Nucleus accumbens (tissue), 56 donors: ENCODE data around the gene KCNB1.
"Not testable (repeated sequence)": the region's sequence is repeated elsewhere in the genome, so short reads cannot be mapped to it uniquely, and the experiment has no call there.

Source experiments
- DNase-seq, 56 donors: peaks; one replicate each; lab custom pipeline; 2025; lab: John Stamatoyannopoulos, UW

Gene KCNB1

DNA sequence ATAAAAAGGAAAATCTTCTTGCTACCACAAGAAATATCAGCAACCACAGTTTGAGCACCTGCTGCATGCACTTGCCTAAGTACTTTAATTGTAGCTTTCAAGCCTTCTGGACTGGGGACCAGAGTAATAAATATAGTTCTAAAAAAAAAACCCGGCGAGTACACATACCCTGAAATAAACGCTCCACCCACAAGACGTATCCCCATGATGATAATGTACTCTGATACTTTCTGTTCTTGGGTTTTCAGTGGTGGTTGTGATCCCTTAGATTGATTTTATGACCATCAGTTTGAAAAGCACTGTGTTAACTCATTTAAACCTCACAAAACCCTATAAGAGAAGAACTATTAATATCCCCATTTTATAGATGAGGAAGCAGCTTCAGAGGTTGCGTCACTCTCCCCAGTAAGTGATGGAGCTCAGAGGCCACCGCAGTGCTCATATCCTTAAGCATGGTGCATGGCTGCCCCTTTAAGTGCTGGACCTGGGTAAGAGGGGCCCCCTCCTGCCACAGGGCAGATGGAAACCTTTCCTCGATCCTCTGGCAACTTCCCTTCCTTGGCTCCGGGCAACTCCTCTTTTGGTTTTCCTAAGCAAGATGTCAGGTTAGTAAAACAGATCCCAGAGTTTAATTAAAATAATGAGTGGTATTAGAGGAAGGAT, 67.3 kb downstream of the KCNB1 start:
- no peak for DNase-seq

- no peak for DNase-seq
Measured at GRCh38 chr20:49413677-49414076, 68.8 kb downstream of the KCNB1 start.

DNA sequence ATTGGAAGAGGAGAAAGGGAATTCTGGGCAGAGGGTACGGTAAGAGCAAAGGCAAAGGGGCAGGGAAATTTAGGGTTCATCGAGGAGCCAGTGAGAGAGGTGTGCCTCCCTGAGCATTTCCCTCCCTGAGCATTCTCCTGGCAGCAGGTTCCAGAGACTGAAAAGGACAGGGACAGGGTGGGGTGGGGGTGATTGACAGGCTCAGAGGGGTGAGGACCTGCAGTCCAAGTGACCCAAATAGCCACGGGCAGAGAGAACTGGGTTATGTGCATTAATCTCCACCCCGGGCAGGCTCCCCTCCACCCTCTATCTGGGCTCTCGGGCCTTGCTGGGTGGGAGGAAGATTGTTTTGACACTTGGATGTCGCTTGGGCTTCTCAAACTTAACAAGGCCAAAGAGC, 69.5 kb downstream of the KCNB1 start:
- DNase-seq: no peak

DNA sequence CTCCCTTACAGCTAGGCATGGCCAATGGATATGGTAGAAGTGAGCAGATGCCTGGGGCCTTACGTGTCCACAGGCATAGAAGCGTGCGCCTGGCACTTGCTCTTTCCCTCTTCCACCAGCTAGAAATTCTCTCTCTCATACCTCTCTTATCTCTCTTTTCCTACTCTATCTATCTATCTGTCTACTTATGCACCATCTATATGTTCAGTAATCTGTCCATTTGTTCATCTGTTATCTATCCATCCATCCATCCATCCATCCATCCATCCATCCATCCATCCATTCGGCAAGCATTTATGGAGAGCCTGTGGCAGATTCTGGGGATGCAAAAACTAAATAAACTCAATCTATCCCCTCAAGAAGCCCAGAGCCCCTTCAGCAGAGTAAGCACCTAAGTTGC, 70.2 kb downstream of the KCNB1 start:
- no peak for DNase-seq

DNA sequence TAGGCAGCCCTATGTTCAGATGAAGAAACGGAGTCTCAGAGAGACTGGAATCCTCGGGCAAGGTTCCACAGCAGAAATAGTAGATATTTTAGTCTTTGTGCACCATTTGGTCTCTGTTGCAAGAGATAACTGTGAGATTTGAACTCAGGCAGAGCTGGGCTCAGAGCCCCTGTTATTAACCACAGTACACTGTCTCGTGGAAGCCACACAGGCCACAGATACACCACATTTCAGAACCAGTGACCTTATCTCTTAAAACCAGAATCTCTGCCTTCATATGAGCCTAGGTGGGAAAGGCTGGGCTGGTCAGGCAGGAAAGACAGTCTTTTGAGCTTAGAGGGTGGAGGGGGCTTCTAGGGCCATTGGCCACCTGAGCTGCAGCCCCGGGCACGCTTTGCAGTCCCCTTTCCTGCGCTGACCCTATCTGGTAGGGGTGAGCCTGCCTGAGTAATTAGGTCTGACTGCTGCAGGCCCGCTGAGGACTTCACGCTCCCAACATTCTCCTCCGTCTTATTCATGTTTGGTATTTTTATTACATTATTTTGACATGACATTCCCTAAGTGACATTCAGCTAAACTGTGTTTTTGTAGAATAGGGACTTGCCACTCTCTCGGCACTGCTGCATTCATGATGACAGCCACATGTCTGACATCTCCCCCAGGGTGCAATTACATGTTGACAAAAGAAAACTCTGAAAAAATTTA, 71.1 kb downstream of the KCNB1 start:
- DNase-seq: no peak

GRCh38 chr20:49409975-49410621, 72.4 kb downstream of the KCNB1 start:
- DNase-seq: not testable (repeated sequence)

GRCh38 chr20:49409302-49409974, 73.0 kb downstream of the KCNB1 start:
- DNase-seq: no peak

DNA sequence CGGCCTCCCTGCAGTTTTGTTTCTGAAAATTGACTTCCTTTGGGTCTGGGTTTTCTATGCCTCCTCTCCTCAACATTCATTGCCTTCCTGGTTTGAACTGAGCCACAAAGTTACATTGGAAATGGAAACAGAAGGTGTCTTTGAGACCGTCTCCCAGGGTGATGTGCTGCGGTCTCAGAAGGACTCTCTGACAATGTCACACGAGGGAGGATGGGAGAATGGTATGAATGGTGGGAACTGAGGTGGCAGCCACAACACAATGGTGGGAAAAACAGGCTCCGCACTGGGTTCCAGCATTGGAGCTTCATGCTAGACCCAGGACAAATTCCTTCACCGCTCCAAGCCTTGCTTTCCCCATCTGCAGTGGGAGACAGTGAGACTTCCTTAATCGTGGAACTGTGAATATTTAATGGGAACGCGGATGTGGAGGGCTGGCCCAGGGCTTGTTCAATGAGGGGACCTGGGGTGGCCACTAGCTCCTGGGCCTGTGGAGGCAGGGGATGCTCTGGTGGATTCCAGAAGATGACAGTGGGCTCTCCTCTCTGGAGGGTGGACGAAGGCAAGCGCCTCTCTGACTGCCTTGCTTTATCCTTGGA, 73.9 kb downstream of the KCNB1 start:
- no peak for DNase-seq

GRCh38 chr20:49406666-49407065, 75.8 kb downstream of the KCNB1 start:
- no peak for DNase-seq

- DNase-seq: no peak
Measured at GRCh38 chr20:49405696-49406095, 76.8 kb downstream of the KCNB1 start.

DNA sequence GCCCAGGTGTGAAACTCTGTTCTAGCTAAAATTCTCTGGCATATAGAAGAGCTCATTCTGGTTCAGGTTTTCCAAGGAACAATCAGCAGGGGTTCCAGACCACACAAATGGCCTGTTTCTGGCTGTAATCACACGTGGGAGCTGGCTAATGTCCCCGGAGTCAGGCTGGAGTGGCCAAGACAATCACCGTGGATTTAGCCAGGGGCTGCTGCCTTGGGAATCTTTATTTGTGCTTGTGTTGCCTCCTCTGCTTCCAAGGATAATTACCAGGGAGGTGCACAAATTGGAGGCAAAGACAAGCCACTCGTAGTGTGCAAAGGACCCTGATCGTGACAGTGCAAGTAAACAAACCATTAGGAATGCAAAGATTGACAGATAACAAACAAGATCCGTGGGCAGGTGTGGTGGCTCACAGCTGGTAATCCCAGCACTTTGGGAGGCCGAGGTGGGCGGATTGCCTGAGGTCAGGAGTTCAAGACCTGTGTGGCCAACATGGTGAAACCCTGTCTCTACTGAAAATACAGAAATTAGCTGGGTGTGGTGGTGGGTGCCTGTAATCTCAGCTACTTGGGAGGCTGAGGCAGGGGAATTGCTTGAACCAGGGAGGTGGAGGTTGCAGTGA, 77.3 kb downstream of the KCNB1 start:
- DNase-seq: no peak

DNA sequence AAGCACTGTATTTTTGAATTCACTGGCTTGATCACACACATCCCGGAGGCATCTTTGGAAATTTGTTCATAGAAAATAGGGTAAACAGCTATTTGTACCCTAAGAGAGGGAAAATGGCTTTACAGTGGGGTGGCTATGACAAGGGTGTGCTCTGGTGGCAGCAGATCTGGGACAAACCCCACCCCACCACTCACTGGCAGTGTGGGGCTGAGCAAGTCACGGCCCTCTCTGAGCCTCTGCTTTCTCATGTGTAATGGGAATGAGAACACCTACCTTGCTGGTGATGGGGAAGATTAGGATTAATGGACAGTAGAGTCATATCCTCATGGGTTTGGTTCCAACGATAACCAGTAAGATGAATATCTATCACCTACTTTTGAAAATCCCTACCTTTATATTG, 78.0 kb downstream of the KCNB1 start:
- no peak for DNase-seq

DNA sequence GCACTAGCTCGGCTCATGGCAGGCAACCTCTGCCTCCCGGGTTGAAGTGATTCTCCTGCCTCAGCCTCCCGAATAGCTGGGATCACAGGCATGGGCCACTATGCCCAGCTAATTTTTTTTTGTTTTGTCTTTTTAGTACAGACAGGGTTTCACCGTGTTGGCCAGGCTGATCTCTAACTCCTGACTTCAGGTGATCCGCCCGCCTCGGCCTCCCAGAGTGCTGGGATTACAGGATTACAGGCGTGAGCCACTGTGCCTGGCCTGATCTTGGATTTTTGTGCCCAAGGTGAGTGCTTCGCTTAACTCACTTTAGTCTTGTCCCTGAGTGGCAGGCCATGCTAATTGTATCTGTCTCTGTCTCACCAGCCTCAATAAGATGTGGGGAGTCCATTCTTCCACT, 78.6 kb downstream of the KCNB1 start:
- no peak for DNase-seq

GRCh38 chr20:49403012-49403411, 79.5 kb downstream of the KCNB1 start:
- no peak for DNase-seq

- DNase-seq: no peak
Measured at GRCh38 chr20:49400904-49401303, 81.6 kb downstream of the KCNB1 start.

DNA sequence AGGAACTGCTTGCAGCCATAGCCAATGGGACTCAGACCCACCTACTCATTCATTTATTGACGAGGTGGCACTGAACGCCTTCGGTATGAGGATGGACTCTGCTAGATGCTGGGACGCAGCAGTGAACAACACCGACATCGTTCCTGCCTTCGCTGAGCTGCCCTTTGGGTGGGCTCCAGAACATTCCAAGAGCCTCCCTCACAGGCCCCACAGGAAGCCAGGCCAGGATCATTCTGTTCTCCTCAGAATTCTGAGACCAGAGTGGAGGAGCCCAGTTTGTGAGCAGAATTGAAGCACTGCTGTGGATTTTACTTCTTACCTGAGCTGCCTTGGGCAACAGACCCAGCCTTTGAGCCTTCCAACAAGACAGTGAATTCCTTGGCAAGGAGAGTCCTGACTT, 82.1 kb downstream of the KCNB1 start:
- DNase-seq: peak in 1 of 56 donors; percentile 9

DNA sequence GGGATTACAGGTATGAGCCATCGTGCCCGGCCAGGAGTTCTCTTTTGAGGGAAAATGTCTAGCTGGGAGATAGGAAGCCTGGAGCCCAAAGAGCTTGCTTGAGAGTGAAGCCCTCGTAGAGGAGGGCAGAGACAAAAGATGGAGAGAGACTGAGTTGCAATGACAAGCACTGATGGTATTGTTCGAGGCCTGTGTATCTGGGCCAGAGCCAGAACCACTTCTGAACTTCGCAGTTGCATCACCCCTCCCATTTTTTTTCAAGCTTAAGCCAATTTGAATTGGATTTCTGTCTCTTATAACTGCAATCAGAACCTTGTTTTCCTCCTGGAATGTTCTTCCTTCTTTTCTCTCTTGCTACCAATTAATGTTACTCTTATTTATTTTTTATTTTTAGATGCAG, 83.1 kb downstream of the KCNB1 start:
- DNase-seq: peak in 1 of 56 donors; percentile 27

DNA sequence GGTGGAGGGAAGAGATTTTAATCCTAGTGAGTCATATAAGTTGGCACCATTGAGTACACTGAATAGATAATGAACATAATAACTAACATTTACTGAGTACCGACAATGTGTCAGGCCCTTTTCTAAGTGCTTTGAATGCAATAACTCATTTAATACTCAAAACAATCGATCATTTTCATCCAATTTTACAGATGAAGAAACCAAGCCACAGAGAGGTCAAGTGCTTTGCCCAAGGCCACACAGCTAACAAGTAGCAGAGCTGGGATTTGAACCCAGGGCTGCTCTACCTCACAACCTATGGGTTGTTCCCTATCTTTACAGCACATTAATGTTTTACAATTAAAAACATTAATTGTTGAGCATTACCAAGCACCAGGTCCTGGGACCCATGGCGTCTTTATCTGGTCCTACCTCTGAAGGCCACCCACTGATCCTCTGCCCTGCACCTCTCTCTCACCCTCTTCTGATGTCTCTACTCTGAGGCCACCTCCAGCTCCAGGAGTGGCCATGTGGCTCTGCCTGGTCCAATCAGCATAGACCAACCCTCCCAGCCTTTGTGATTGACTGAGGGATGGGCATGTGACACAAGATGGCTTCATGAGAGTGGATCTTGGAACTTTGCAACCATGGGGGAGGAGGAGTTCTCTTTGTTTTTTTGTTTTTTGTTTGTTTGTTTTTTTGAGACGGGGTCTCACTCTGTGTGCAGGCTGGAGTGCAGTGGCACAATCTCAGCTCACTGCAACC, 83.9 kb downstream of the KCNB1 start:
- no peak for DNase-seq

GRCh38 chr20:49397525-49397924, 84.9 kb downstream of the KCNB1 start:
- no peak for DNase-seq

- no peak for DNase-seq
Measured at GRCh38 chr20:49396230-49396629, 86.2 kb downstream of the KCNB1 start.
